ENCODE results near the gene LENG8. TPM values are rescaled to one million over a fixed set of nuclear protein-coding genes. Genes with fewer than 3 reads are reported as not detected.

The LENG8 gene
- total and polyA plus RNA-seq, 10 of the 15 experiments (the other 5 are each of a cell fraction or from before 2014, with no cell fraction given) = 2.3 to 145 (median 34.4) TPM

GRCh38 chr19:54448774-54449700 is at the start of gene LENG8 (continued):
- TF ChIP-seq ZNF622 (IDR thresholded peaks at IDR 0.05) = no peak
- TF ChIP-seq, protein P1, sequence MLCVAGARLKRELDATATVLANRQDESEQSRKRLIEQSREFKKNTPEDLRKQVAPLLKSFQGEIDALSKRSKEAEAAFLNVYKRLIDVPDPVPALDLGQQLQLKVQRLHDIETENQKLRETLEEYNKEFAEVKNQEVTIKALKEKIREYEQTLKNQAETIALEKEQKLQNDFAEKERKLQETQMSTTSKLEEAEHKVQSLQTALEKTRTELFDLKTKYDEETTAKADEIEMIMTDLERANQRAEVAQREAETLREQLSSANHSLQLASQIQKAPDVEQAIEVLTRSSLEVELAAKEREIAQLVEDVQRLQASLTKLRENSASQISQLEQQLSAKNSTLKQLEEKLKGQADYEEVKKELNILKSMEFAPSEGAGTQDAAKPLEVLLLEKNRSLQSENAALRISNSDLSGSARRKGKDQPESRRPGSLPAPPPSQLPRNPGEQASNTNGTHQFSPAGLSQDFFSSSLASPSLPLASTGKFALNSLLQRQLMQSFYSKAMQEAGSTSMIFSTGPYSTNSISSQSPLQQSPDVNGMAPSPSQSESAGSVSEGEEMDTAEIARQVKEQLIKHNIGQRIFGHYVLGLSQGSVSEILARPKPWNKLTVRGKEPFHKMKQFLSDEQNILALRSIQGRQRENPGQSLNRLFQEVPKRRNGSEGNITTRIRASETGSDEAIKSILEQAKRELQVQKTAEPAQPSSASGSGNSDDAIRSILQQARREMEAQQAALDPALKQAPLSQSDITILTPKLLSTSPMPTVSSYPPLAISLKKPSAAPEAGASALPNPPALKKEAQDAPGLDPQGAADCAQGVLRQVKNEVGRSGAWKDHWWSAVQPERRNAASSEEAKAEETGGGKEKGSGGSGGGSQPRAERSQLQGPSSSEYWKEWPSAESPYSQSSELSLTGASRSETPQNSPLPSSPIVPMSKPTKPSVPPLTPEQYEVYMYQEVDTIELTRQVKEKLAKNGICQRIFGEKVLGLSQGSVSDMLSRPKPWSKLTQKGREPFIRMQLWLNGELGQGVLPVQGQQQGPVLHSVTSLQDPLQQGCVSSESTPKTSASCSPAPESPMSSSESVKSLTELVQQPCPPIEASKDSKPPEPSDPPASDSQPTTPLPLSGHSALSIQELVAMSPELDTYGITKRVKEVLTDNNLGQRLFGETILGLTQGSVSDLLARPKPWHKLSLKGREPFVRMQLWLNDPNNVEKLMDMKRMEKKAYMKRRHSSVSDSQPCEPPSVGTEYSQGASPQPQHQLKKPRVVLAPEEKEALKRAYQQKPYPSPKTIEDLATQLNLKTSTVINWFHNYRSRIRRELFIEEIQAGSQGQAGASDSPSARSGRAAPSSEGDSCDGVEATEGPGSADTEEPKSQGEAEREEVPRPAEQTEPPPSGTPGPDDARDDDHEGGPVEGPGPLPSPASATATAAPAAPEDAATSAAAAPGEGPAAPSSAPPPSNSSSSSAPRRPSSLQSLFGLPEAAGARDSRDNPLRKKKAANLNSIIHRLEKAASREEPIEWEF (IDR thresholded peaks at IDR 0.05; ENCODE audit: insufficient replicate concordance, low read depth, low read length) = no peak
- peak; percentile 91; the same call in 1 of the 2 replicates for TF ChIP-seq SMAD5 (IDR thresholded peaks at IDR 0.05; ENCODE audit: low read depth)
- 0 out of 2 replicates have a peak, but pooled peaks have one; percentile 6 for TF ChIP-seq YY1 (IDR thresholded peaks at IDR 0.05; ENCODE audit: low read depth, low read length)
- peak; percentile 45; the same call in 1 of the 2 replicates for TF ChIP-seq FOXK2 (IDR thresholded peaks at IDR 0.05)
- TF ChIP-seq CEBPZ (IDR thresholded peaks at IDR 0.05; ENCODE audit: low read depth, low read length) = no peak
- TF ChIP-seq, protein P2, sequence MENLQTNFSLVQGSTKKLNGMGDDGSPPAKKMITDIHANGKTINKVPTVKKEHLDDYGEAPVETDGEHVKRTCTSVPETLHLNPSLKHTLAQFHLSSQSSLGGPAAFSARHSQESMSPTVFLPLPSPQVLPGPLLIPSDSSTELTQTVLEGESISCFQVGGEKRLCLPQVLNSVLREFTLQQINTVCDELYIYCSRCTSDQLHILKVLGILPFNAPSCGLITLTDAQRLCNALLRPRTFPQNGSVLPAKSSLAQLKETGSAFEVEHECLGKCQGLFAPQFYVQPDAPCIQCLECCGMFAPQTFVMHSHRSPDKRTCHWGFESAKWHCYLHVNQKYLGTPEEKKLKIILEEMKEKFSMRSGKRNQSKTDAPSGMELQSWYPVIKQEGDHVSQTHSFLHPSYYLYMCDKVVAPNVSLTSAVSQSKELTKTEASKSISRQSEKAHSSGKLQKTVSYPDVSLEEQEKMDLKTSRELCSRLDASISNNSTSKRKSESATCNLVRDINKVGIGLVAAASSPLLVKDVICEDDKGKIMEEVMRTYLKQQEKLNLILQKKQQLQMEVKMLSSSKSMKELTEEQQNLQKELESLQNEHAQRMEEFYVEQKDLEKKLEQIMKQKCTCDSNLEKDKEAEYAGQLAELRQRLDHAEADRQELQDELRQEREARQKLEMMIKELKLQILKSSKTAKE (IDR thresholded peaks at IDR 0.05; ENCODE audit: low read depth, poor library complexity, severe bottlenecking) = no peak
- peak; percentile 99 for TF ChIP-seq ELK1 (IDR thresholded peaks at IDR 0.05; ENCODE audit: low read depth, low read length)

Measured in GM12878 (cell line).